Activated CD8-positive, alpha-beta memory T cell treated with anti-CD3 and anti-CD28 coated beads, Interleukin-2, amount 10 ng/mL, durations not matched to agents 7 days and 5 days (primary cell): ENCODE results near the gene NEGR1. TPM values are rescaled to one million over a fixed set of nuclear protein-coding genes. Genes with fewer than 3 reads are reported as not detected.

Source experiments
- ATAC-seq: fragments of 150-1000 bp; cut with Tn5 transposase; one replicate; pipeline ENCODE4 v1.10.0; 2021; ENCODE audit warnings: moderate library complexity
- CTCF ChIA-PET: fragments of 350-600 bp; sonication (Branson Sonifier 250); formaldehyde crosslinking; loops from one replicate; lab custom pipeline; 2021; ENCODE audit warnings: antibody characterized with exemption; lab: Charles Lee
- DNase-seq: peaks from one replicate; pipeline ENCODE4 v3.0.0-alpha.2; 2020
- H3K27ac Mint-ChIP-seq: one replicate; pipeline ENCODE4 v1.8.0; 2021; ENCODE audit warnings: mild to moderate bottlenecking, mixed read lengths
- H3K27me3 Mint-ChIP-seq: one replicate; pipeline ENCODE4 v1.8.0; 2021; ENCODE audit warnings: mixed read lengths
- H3K36me3 Mint-ChIP-seq: one replicate; pipeline ENCODE4 v1.8.0; 2021; ENCODE audit warnings: mild to moderate bottlenecking, mixed read lengths
- H3K4me1 Mint-ChIP-seq: one replicate; pipeline ENCODE4 v1.8.0; 2021; ENCODE audit warnings: mixed read lengths
- H3K4me3 Mint-ChIP-seq: one replicate; pipeline ENCODE4 v1.8.0; 2021; ENCODE audit warnings: mild to moderate bottlenecking, moderate library complexity, mixed read lengths
- H3K9me3 Mint-ChIP-seq: one replicate; pipeline ENCODE4 v1.8.0; 2022; ENCODE audit warnings: low read depth, mixed read lengths
- total RNA-seq, 2 experiments: library from RNA; stranded (reverse); gene quantifications; one replicate each; pipeline ENCODE4 v1.2.3, GENCODE V29; 2021

Gene NEGR1
- total RNA-seq, 2 experiments from 2014 or later, result not detected

- H3K36me3 Mint-ChIP-seq, result no peaks in the 10 kb centered on the region
- no peaks in the 10 kb centered on the region for H3K9me3 Mint-ChIP-seq
- no peak overlapping the region for H3K27ac Mint-ChIP-seq
- DNase-seq, result no peak
- ATAC-seq, result no peak
- H3K4me1 Mint-ChIP-seq, result no peaks in the 10 kb centered on the region
- CTCF ChIA-PET, result no interaction called here
- H3K4me3 Mint-ChIP-seq, result no peak overlapping the region
- H3K27me3 Mint-ChIP-seq, result no peaks in the 10 kb centered on the region
Observed at GRCh38 chr1:72122099-72122880, 160.0 kb downstream of the NEGR1 start.

DNA sequence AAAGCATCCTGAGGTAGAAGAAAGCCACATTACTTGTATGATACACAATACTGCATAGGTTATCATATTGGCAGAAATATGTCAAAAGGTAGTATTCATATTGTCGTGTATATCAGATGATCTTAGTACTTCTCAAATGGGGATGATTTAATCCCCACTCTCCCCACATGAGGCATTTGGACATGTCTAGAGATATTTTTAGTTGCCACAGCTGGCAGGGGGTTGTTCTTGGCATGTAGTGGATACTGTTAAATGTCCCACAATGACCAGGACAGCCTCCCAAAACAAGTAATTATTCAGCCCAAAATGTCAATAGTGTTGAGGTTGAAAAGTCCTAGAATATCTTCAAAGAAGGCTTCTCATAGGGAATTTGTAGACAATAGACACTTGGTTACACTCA, 162.8 kb downstream of the NEGR1 start:
- no peak overlapping the region for H3K27ac Mint-ChIP-seq
- H3K4me3 Mint-ChIP-seq, result no peak overlapping the region
- no peaks in the 10 kb centered on the region for H3K4me1 Mint-ChIP-seq
- H3K27me3 Mint-ChIP-seq, result no peaks in the 10 kb centered on the region
- DNase-seq, result no peak
- CTCF ChIA-PET, result no interaction called here
- H3K9me3 Mint-ChIP-seq, result no peaks in the 10 kb centered on the region
- no peak for ATAC-seq
- no peaks in the 10 kb centered on the region for H3K36me3 Mint-ChIP-seq

GRCh38 chr1:72117621-72118020, 164.7 kb downstream of the NEGR1 start:
- no peak overlapping the region for H3K4me3 Mint-ChIP-seq
- DNase-seq, result no peak
- H3K9me3 Mint-ChIP-seq, result peaks cover 2% of the 10 kb centered on the region
- no peaks in the 10 kb centered on the region for H3K4me1 Mint-ChIP-seq
- H3K27ac Mint-ChIP-seq, result no peak overlapping the region
- CTCF ChIA-PET, result no interaction called here
- H3K27me3 Mint-ChIP-seq, result no peaks in the 10 kb centered on the region
- ATAC-seq, result no peak
- no peaks in the 10 kb centered on the region for H3K36me3 Mint-ChIP-seq

DNA sequence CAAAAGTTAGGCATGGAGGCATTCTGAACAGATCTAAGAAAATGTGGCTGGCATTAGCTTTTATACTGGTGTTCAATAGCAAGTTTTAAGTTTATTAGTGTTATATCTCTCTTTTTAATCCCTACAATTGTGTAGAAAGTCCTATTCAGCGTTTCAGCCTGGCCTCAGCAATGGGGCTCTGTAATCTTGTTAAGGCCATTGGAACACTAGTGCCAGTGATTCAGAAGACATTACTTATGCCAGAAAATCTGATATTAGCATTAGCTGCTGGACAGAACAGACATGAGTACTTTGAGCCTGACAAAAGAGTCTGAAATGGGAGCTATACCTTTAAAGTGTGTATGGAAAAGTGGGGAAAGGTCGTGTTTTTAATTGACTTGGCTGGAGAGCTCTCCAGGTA, 167.0 kb downstream of the NEGR1 start:
- no peaks in the 10 kb centered on the region for H3K4me1 Mint-ChIP-seq
- ATAC-seq (no peak), DNase-seq (no peak)
- H3K9me3 Mint-ChIP-seq, result peaks cover 6% of the 10 kb centered on the region
- H3K36me3 Mint-ChIP-seq, result no peaks in the 10 kb centered on the region
- no peaks in the 10 kb centered on the region for H3K27me3 Mint-ChIP-seq
- H3K27ac Mint-ChIP-seq, result no peak overlapping the region
- CTCF ChIA-PET, result no interaction called here
- no peak overlapping the region for H3K4me3 Mint-ChIP-seq

GRCh38 chr1:72111662-72112061, 170.7 kb downstream of the NEGR1 start:
- DNase-seq (no peak), ATAC-seq (no peak)
- CTCF ChIA-PET, result no interaction called here
- no peaks in the 10 kb centered on the region for H3K36me3 Mint-ChIP-seq
- no peak overlapping the region for H3K4me3 Mint-ChIP-seq
- no peak overlapping the region for H3K27ac Mint-ChIP-seq
- H3K4me1 Mint-ChIP-seq, result no peaks in the 10 kb centered on the region
- peaks cover 6% of the 10 kb centered on the region for H3K9me3 Mint-ChIP-seq
- H3K27me3 Mint-ChIP-seq, result no peaks in the 10 kb centered on the region

DNA sequence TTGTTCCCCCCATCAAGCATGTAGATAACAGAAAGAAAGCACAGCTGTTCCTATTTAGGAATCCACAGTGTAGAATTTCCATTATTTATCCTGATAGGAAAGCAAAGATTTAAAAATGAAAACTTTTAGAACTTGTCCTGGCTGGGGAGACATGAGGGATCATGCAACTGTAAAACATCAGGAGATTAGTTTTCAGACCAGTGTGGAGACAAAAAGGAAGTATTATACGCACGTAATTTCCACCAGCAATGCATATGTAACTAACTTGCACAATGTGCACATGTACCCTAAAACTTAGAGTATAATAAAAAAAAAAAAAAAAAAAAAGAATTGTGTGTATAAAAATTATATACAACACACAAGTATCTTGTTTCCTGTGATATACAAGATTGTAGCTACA, 172.4 kb downstream of the NEGR1 start:
- no peak overlapping the region for H3K4me3 Mint-ChIP-seq
- ATAC-seq (no peak), DNase-seq (no peak)
- no peaks in the 10 kb centered on the region for H3K27me3 Mint-ChIP-seq
- CTCF ChIA-PET, result no interaction called here
- no peaks in the 10 kb centered on the region for H3K36me3 Mint-ChIP-seq
- H3K9me3 Mint-ChIP-seq, result peaks cover 9% of the 10 kb centered on the region
- no peaks in the 10 kb centered on the region for H3K4me1 Mint-ChIP-seq
- H3K27ac Mint-ChIP-seq, result no peak overlapping the region

GRCh38 chr1:72105201-72105600, 177.1 kb downstream of the NEGR1 start:
- CTCF ChIA-PET, result no interaction called here
- Mint-ChIP-seq H3K4me3 (no peak overlapping the region), H3K36me3 (no peaks in the 10 kb centered on the region), H3K9me3 (peaks cover 3% of the 10 kb centered on the region), H3K4me1 (no peaks in the 10 kb centered on the region), H3K27ac (no peak overlapping the region), H3K27me3 (no peaks in the 10 kb centered on the region)
- no peak for ATAC-seq
- no peak for DNase-seq

DNA sequence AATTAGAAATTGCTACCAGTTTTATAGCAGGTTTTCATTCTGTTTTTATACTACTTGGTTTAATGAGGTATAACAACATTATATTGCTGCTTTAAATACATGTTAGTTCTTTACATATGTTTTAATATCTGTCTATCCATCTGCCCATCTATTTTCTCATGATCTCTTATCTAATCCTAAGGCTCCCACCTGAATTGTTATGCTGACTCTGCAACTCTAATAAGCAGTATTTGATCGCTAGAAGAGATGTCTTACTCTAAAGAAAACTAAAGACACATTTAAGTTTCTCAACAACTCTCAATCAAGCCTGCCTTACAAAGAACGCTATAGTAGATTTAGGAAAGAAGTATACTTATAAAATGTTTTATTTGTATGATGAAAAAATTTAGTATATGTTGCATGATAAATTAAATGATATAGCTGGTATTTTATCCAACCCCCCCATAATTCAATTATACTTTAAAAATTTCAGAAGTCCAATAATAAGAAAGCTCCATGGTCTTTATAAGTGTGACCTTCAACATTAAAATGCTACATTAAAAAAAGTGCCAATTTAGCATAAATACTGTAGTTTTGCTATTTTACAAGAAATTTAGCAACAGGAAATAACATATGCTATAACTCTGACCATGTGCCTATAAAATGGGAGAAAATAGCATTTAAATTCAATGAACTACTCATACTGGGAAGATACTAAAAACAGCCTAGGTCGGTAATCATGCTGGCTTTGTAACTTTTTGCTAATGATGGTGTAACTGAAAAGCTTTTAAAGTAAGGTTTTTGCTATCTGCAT, 180.3 kb downstream of the NEGR1 start:
- CTCF ChIA-PET, result no interaction called here

GRCh38 chr1:72100771-72101170, 181.6 kb downstream of the NEGR1 start:
- H3K4me1 Mint-ChIP-seq, result no peaks in the 10 kb centered on the region
- peaks cover 3% of the 10 kb centered on the region for H3K9me3 Mint-ChIP-seq
- CTCF ChIA-PET, result no interaction called here
- ATAC-seq (no peak), DNase-seq (no peak)
- H3K4me3 Mint-ChIP-seq, result no peak overlapping the region
- no peaks in the 10 kb centered on the region for H3K36me3 Mint-ChIP-seq
- H3K27me3 Mint-ChIP-seq, result no peaks in the 10 kb centered on the region
- H3K27ac Mint-ChIP-seq, result no peak overlapping the region

More for the DNA sequence above, 180.3 kb downstream of the NEGR1 start:
- ATAC-seq, result no peak
- Mint-ChIP-seq H3K4me3 (no peak overlapping the region), H3K27ac (no peak overlapping the region), H3K9me3 (peaks cover 3% of the 10 kb centered on the region), H3K27me3 (no peaks in the 10 kb centered on the region), H3K36me3 (no peaks in the 10 kb centered on the region), H3K4me1 (no peaks in the 10 kb centered on the region)
- DNase-seq, result no peak

GRCh38 chr1:72097851-72098570, 184.3 kb downstream of the NEGR1 start:
- DNase-seq (no peak), ATAC-seq (no peak)
- H3K4me1 Mint-ChIP-seq, result no peaks in the 10 kb centered on the region
- no peaks in the 10 kb centered on the region for H3K9me3 Mint-ChIP-seq
- no peak overlapping the region for H3K4me3 Mint-ChIP-seq
- H3K27me3 Mint-ChIP-seq, result no peaks in the 10 kb centered on the region
- no peaks in the 10 kb centered on the region for H3K36me3 Mint-ChIP-seq
- CTCF ChIA-PET, result no interaction called here
- no peak overlapping the region for H3K27ac Mint-ChIP-seq

DNA sequence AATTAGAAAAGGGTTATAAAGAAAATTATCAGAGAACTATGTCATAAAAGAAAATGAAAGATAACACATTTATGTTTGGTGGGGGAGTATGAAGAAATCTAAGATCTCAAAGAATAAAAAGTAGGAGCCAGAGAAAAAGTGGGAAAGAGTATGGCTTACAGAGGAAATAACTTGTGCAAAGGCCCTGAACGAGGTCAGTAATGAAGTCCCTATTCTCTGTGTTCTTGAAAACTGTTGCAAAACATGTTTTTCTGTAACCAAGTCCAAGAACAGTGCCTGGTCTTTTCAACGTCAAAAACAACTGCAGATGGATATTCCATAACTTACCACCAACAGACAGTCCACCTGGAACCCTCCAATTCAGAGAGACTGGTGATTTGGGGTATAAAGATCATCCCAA, 188.1 kb downstream of the NEGR1 start:
- ATAC-seq, result no peak

DNA sequence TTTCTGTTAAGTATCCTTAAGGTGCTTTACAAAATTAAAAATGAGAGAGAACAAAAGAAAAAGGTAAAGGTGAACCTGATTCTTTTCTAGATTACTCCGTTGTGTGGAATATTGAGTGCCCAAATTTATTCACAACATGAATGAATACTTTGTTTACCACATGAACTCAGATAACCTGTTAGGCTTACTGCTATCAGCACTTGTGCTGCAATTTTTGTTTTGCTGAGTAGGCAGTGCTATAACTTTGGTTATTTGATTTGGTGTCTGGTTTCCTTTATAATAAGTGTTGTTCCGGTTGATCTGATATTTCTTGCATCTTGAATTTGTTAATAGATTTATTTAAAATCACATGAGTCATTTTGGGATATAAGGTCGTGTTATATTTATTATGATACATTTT, 195.9 kb downstream of the NEGR1 start:
- Mint-ChIP-seq H3K36me3 (no peaks in the 10 kb centered on the region), H3K9me3 (no peaks in the 10 kb centered on the region), H3K27ac (no peak overlapping the region), H3K27me3 (no peaks in the 10 kb centered on the region), H3K4me3 (no peak overlapping the region), H3K4me1 (no peaks in the 10 kb centered on the region)
- CTCF ChIA-PET, result no interaction called here
- ATAC-seq (no peak), DNase-seq (no peak)

More for the DNA sequence above, 188.1 kb downstream of the NEGR1 start:
- DNase-seq, result no peak
- Mint-ChIP-seq H3K36me3 (no peaks in the 10 kb centered on the region), H3K27ac (no peak overlapping the region), H3K4me3 (no peak overlapping the region), H3K4me1 (no peaks in the 10 kb centered on the region), H3K27me3 (no peaks in the 10 kb centered on the region), H3K9me3 (no peaks in the 10 kb centered on the region)
- CTCF ChIA-PET, result no interaction called here

DNA sequence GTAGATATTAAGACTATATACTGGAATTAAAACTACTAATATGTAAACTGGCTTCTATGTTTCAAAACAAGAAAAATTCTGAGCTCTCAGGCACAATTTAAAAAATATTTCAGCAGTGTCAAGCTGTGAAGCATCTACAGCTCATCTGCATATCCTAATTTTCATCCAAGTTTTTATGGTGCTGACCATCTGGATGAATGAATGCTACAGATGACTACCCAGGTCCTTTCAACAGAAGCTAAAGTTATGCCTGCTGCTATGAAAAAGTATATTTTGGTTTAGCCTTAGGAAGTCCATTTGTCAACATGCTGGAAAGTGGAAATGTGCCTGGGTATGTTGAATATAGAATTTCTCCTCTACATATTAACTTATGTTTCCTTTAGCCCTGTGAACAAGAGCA, 206.9 kb downstream of the NEGR1 start:
- no peaks in the 10 kb centered on the region for H3K4me1 Mint-ChIP-seq
- CTCF ChIA-PET, result no interaction called here
- no peak overlapping the region for H3K4me3 Mint-ChIP-seq
- DNase-seq, result no peak
- no peaks in the 10 kb centered on the region for H3K36me3 Mint-ChIP-seq
- no peaks in the 10 kb centered on the region for H3K9me3 Mint-ChIP-seq
- no peaks in the 10 kb centered on the region for H3K27me3 Mint-ChIP-seq
- no peak for ATAC-seq
- no peak overlapping the region for H3K27ac Mint-ChIP-seq
